K562 (cell line): ENCODE results near the gene PODXL. TPM values are rescaled to one million over a fixed set of nuclear protein-coding genes. Genes with fewer than 3 reads are reported as not detected.

ENCODE experiments used
- ATAC-seq: fragments of 200-7000 bp; cut with Tn5 transposase; 3 replicates; pipeline ENCODE4 v1.9.1; 2020; ENCODE audit warnings: moderate library complexity
- BruUV-seq: library from RNA; stranded (reverse); fragments of 400-500 nt; replicated peaks from 2 replicates; lab custom pipeline; 2021; lab: Mats Ljungman, UMichigan
- CTCF ChIA-PET: fragments of 300-600 bp; formaldehyde crosslinking; extraction: SDS; loops from one replicate; lab custom pipeline; 2021; ENCODE audit warnings: low intra/inter-chr PET ratio; lab: Yijun Ruan, JAX
- POLR2A ChIA-PET: fragments of 300-600, 350-650 bp; sonication (Branson Sonifier 250); formaldehyde crosslinking; extraction: SDS; loops from one replicate; lab custom pipeline; 2021; ENCODE audit warnings: antibody characterized with exemption, inconsistent platforms; lab: Yijun Ruan, JAX
- DNase-seq, 4 experiments: peaks; one replicate each; pipeline versions ENCODE4 v3.0.0 to v3.0.0-alpha.2; 2011 to 2018; ENCODE audit warnings: low spot score in 3 of 4, mixed read lengths in 3 of 4; ENCODE audit errors: extremely low read depth in 1 of 4
- FAIRE-seq: peaks from 2 replicates; lab custom pipeline; 2011; peaks lifted over from hg19 to GRCh38; lab: Jason Lieb, UNC
- H2AFZ ChIP-seq: 2 replicates; pipeline ENCODE4 v1.6.0; 2011; ENCODE audit warnings: low read depth, low read length, control low read depth, inconsistent platforms
- H3K27ac ChIP-seq: fragments of 200-600 bp; 3 replicates; pipeline ENCODE4 v1.8.0; 2011; ENCODE audit warnings: low read depth, mild to moderate bottlenecking, control low read depth, inconsistent platforms, low read length, moderate library complexity, mixed read lengths; ENCODE audit errors: extremely low read depth
- H3K27me3 ChIP-seq, 2 experiments: fragments of 300-600 bp in 1 of 2; 2 replicates in 1 of 2; 3 replicates in 1 of 2; pipeline versions ENCODE4 v1.6.0 to v1.8.0; 2011; ENCODE audit warnings: inconsistent platforms in 2 of 2, low read length in 2 of 2, mild to moderate bottlenecking in 1 of 2, mixed read lengths in 1 of 2, moderate library complexity in 1 of 2; ENCODE audit not compliant: control insufficient read depth in 2 of 2, insufficient read depth in 2 of 2
- H3K36me3 ChIP-seq: fragments of 300-600 bp; 3 replicates; pipeline ENCODE4 v1.8.0; 2011; ENCODE audit warnings: mild to moderate bottlenecking, low read length, inconsistent platforms; ENCODE audit not compliant: control insufficient read depth, insufficient read depth
- H3K4me1 ChIP-seq, 2 experiments: fragments of 200-600 bp in 1 of 2; replicated peaks in 1 of 2; 2 replicates in 1 of 2; 3 replicates in 1 of 2; pipeline versions ENCODE4 v1.5.1 to v1.8.0; 2011; ENCODE audit warnings: inconsistent platforms in 2 of 2, low read length in 2 of 2, mild to moderate bottlenecking in 1 of 2, mixed read lengths in 1 of 2, moderate library complexity in 1 of 2; ENCODE audit not compliant: control insufficient read depth in 2 of 2, insufficient read depth in 2 of 2
- H3K4me2 ChIP-seq: 2 replicates; pipeline ENCODE4 v1.6.1; 2011; ENCODE audit warnings: low read length, control low read depth, inconsistent platforms, mixed read lengths; ENCODE audit not compliant: insufficient read depth
- H3K4me3 ChIP-seq: fragments of 200-600 bp; sonication (generic), shearing (Covaris generic); 2 replicates; pipeline ENCODE4 v1.5.1; 2016; ENCODE audit warnings: control low read depth, inconsistent platforms
- H3K79me2 ChIP-seq: fragments of 200-600 bp; 3 replicates; pipeline ENCODE4 v1.8.0; 2011; ENCODE audit warnings: low read length, inconsistent platforms; ENCODE audit not compliant: control insufficient read depth, insufficient read depth
- H3K9ac ChIP-seq, 2 experiments: 2 replicates each; pipeline versions ENCODE4 v1.6.0 to v1.6.1; 2011; ENCODE audit warnings: low read depth in 2 of 2, low read length in 2 of 2, control low read depth in 1 of 2, inconsistent platforms in 1 of 2, mild to moderate bottlenecking in 1 of 2, mixed read lengths in 1 of 2; ENCODE audit not compliant: insufficient read depth in 1 of 2
- H3K9me1 ChIP-seq: one replicate; pipeline ENCODE4 v1.6.0; 2011; ENCODE audit warnings: inconsistent platforms, mild to moderate bottlenecking, low read length, moderate library complexity; ENCODE audit not compliant: control insufficient read depth, insufficient read depth
- H3K9me3 ChIP-seq: replicated peaks from 2 replicates; pipeline ENCODE4 v1.5.1; 2011; ENCODE audit warnings: low read depth, low read length, inconsistent platforms; ENCODE audit not compliant: control insufficient read depth, insufficient read depth
- H4K20me1 ChIP-seq: replicated peaks from 2 replicates; pipeline ENCODE4 v1.6.1; 2011; ENCODE audit warnings: low read length, inconsistent platforms, mixed read lengths; ENCODE audit not compliant: control insufficient read depth, insufficient read depth
- ID3 ChIP-seq, 2 experiments: fragments of 250-450 bp in 1 of 2; fragments of 450-650 bp in 1 of 2; sonication (Bioruptor Pico) in 1 of 2; IDR thresholded peaks; 2 replicates each; pipeline versions ENCODE4 v1.6.1 to v1.8.0; 2016 to 2021; ENCODE audit warnings: mild to moderate bottlenecking in 2 of 2, moderate library complexity in 2 of 2, missing compliant biosample characterization in 1 of 2, missing genetic modification characterization in 1 of 2
- RFX1 ChIP-seq: fragments of 450-650 bp; IDR thresholded peaks from 2 replicates; pipeline ENCODE4 v1.6.1; 2016; ENCODE audit warnings: mild to moderate bottlenecking, moderate library complexity
- STAG1 ChIP-seq: sonication (generic); formaldehyde crosslinking; IDR thresholded peaks from 2 replicates; pipeline ENCODE4 v1.5.0; 2020; ENCODE audit warnings: missing genetic modification reagents, borderline replicate concordance
- TRIM24 ChIP-seq, 2 experiments: fragments of 450-650 bp; IDR thresholded peaks; 2 replicates each; pipeline ENCODE4 v1.6.1; 2016
- WGBS: fragments of 100-300 bp; shearing (Covaris generic); methylation state at CpG from one replicate; pipeline ENCODE4 v1.1.6; 2016; ENCODE audit warnings: low coverage, mixed read lengths; ENCODE audit not compliant: insufficient coverage; ENCODE audit errors: missing lambda C conversion rate; 5-methylcytosine and 5-hydroxymethylcytosine counted together
- in situ Hi-C: fragments of 300-500 bp; cut with MboI; formaldehyde crosslinking; loops from 4 replicates; pipeline ENCODE4 v1.15.0; 2018; ENCODE audit warnings: inconsistent platforms, mixed read lengths
- intact Hi-C: fragments of 100-400 bp; cut with micrococcal nuclease; formaldehyde crosslinking; loops from 2 replicates; pipeline ENCODE4 v1.14.2; 2022
- polyA plus RNA-seq, 8 experiments: library from polyadenylated mRNA; depleted of rRNA in 4 of 8; stranded (reverse) in 5 of 8; unstranded in 3 of 8; fragments of >200 nt; fragmentation: Nextera tagmentation in 2 of 8; fragmentation: Illumina TruSeq in 1 of 8; extraction: Ambion mirVana in 2 of 8; extraction: Trizol in 1 of 8; gene quantifications; 2 replicates each; pipeline versions ENCODE4 v1.2.1 to v1.2.3, GENCODE V29; 2011 to 2014; ENCODE audit warnings: inconsistent platforms in 1 of 8, missing spikeins in 1 of 8
- total RNA-seq, 7 experiments: library from RNA; depleted of rRNA in 6 of 7; stranded (reverse); fragments of >200 nt in 6 of 7; fragmentation: Illumina TruSeq in 2 of 7; extraction: Trizol in 2 of 7; gene quantifications; 2 replicates each; pipeline versions ENCODE4 v1.2.1 to v1.2.3, GENCODE V29; 2011 to 2021; ENCODE audit warnings: low replicate concordance in 1 of 7
- TF ChIP-seq, protein P1 (sequence below): fragments of 250-450 bp; sonication (Bioruptor Pico); IDR thresholded peaks from 2 replicates; pipeline ENCODE4 v1.9.0; 2021; ENCODE audit warnings: mild to moderate bottlenecking

PODXL gene
- total and polyA plus RNA-seq, 9 of the 15 experiments (the other 6 are each of a cell fraction or from before 2014, with no cell fraction given) = 0.01 to 0.73 (median 0.07) TPM

DNA sequence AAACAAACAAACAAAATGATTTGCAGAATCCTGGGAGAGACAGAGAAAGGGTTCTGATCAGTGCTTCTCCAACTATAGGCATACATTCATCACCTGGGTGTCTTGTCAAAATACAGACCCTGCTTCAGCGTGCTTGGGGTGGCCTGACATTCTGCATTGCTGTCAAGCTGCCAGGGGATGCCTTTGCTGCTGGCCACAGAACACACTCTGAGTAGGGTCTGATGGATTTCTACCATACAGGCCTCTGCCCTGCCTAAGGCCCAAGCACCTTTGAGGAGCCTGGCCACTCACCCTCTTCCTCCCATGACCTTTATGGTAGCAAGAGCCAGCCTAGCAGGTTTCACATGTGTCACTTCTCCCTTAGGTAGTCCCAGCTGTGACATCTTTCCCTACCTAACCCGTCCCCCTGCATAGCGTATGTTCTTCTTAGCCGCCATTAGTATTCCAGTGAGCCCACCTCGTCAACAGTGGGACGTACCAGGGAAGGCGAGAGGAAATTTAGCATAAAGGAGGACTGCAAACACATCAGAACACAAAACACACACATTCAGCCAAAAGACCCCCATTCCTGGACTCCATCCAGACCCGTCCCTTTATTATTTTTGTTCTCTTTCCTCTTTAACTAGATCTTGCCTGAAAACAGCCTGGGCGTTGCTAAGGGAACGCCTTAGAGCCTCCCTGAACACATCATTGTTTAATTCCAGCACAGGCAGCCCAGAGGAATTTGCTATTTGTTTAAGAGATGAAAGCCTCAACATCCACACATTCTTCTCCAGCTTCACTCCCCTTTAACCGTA lies 43.9 kb upstream of the PODXL start:
- POLR2A ChIA-PET = interaction anchor here (0.7 to 1.0 kb wide), 2 partner anchors 42 to 78 kb away, joined by 4 read pairs; no protein-coding TSS in a partner anchor
- Histone ChIP-seq H3K4me2 (no peak overlapping the region), H3K9me3 (no peaks in the 10 kb centered on the region), H3K9me1 (no peaks in the 10 kb centered on the region), H3K79me2 (no peaks in the 10 kb centered on the region), H3K4me1 (peaks cover 4 to 5% of the 10 kb centered on the region in 2 experiments; a peak in 2 of 5 replicates), H3K4me3 (no peak overlapping the region), H4K20me1 (peaks cover 24% of the 10 kb centered on the region), H3K27me3 (peaks cover 41 to 66% of the 10 kb centered on the region in 2 experiments), H3K36me3 (no peaks in the 10 kb centered on the region), H2AFZ (no peak overlapping the region), H3K9ac (no peak overlapping the region), H3K27ac (no peak overlapping the region)
- WGBS = 4% methylated on average over 11 of the region's 11 CpGs
- CTCF ChIA-PET = no interaction called here
- in situ Hi-C loops (no loop called here), intact Hi-C loops (no loop called here)
- no peak for FAIRE-seq
- DNase-seq = no peak
- no TSS peak for BruUV-seq
- ATAC-seq = no peak
- TF ChIP-seq TRIM24 (IDR thresholded peaks at IDR 0.05) = no peak
- peak; percentile 44 for TF ChIP-seq RFX1

DNA sequence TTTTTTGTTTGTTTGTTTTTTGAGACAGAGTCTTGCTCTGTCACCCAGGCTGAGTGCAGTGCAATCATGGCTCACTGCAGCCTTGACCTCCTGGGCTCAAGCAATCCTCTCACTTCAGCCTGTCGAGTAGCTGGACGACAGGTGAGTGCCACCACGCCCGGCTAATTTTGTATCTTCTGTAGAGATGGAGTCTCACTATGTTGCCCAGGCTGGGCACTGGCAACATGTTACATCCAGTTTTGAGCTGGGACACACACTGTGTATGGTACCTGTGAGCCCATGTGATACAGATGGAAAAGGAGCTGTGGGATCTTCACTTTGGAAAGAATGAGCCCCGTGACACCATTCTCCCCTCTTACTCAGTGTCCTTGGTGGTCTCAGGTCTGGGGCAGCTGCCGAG lies 40.4 kb upstream of the PODXL start:
- no peaks in the 10 kb centered on the region for H3K9me1 ChIP-seq
- H3K36me3 ChIP-seq = no peaks in the 10 kb centered on the region
- no peak overlapping the region for H3K4me2 ChIP-seq
- no TSS peak for BruUV-seq
- intact Hi-C loops = no loop called here
- FAIRE-seq (no peak), DNase-seq (no peak), ATAC-seq (no peak)
- H3K4me1 ChIP-seq = no peaks in the 10 kb centered on the region
- WGBS = 4% methylated on average over 6 of the region's 6 CpGs
- no peaks in the 10 kb centered on the region for H3K79me2 ChIP-seq
- no peaks in the 10 kb centered on the region for H3K9me3 ChIP-seq
- H2AFZ ChIP-seq = no peak overlapping the region
- peaks cover 32 to 66% of the 10 kb centered on the region in 2 experiments for H3K27me3 ChIP-seq
- CTCF ChIA-PET = no interaction called here
- no peak overlapping the region for H3K27ac ChIP-seq
- in situ Hi-C loops = no loop called here
- H3K4me3 ChIP-seq = no peak overlapping the region
- 0 out of 2 replicates have a peak, but pooled peaks cover 11% of the 10 kb centered on the region for H4K20me1 ChIP-seq
- H3K9ac ChIP-seq = no peak overlapping the region
- POLR2A ChIA-PET = no interaction called here
- no peak; the same call in 1 of the 2 replicates for TF ChIP-seq STAG1 (CRISPR knock-in tag)
- no peak for TF ChIP-seq ID3 (CRISPR knock-in tag; IDR thresholded peaks at IDR 0.05)
- no peak for TF ChIP-seq ID3 (tag; IDR thresholded peaks at IDR 0.05)
- TF ChIP-seq, protein P1, sequence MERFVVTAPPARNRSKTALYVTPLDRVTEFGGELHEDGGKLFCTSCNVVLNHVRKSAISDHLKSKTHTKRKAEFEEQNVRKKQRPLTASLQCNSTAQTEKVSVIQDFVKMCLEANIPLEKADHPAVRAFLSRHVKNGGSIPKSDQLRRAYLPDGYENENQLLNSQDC (CRISPR knock-in tag) = no peak
